ENCODE data around the gene MRE11.
"Not testable (repeated sequence)": the region's sequence is repeated elsewhere in the genome, so short reads cannot be mapped to it uniquely, and the experiment has no call there.

MRE11 gene

GRCh38 chr11:94493281-94494125 lies at the start of gene MRE11, which contains the start of gene ANKRD49:
MRE11 (minus strand) TSS chr11:94493844; CDS start chr11:94492801, 1,043 bp downstream.
ANKRD49 (plus strand) TSS chr11:94493984; CDS start chr11:94496694, 2,710 bp downstream.
- DNase-seq: peak; percentile 85

- DNase-seq: no peak
These were observed 45.8 kb upstream of the MRE11 start for GRCh38 chr11:94539420-94539819.

GRCh38 chr11:94537031-94537600 lies 43.5 kb upstream of the MRE11 start:
- no peak for DNase-seq

- no peak for DNase-seq
These were observed 42.7 kb upstream of the MRE11 start for GRCh38 chr11:94536386-94536785.

GRCh38 chr11:94533696-94534630 lies 40.3 kb upstream of the MRE11 start:
- DNase-seq: no peak

GRCh38 chr11:94533206-94533605 lies 39.6 kb upstream of the MRE11 start:
- no peak for DNase-seq

- no peak for DNase-seq
These were observed 38.6 kb upstream of the MRE11 start for GRCh38 chr11:94532211-94532610.

- DNase-seq: no peak
These were observed 34.9 kb upstream of the MRE11 start for GRCh38 chr11:94528551-94528950.

GRCh38 chr11:94526645-94527438 lies 33.2 kb upstream of the MRE11 start:
- DNase-seq: no peak

GRCh38 chr11:94525546-94526324 lies 32.1 kb upstream of the MRE11 start:
- DNase-seq: no peak

GRCh38 chr11:94524341-94524740 lies 30.7 kb upstream of the MRE11 start:
- no peak for DNase-seq

GRCh38 chr11:94521684-94522083 lies 28.0 kb upstream of the MRE11 start:
- DNase-seq: no peak

- DNase-seq: no peak
These were observed 25.9 kb upstream of the MRE11 start for GRCh38 chr11:94519478-94520084.

GRCh38 chr11:94518300-94518699 lies 24.7 kb upstream of the MRE11 start:
- DNase-seq: no peak

- no peak for DNase-seq
These were observed 23.1 kb upstream of the MRE11 start for GRCh38 chr11:94516725-94517124.

GRCh38 chr11:94515398-94515797 lies 21.8 kb upstream of the MRE11 start:
- DNase-seq: no peak

GRCh38 chr11:94513091-94513490 lies 19.4 kb upstream of the MRE11 start:
- no peak for DNase-seq

- DNase-seq: peak; percentile 33
These were observed 18.5 kb upstream of the MRE11 start, which contains the start of gene C11orf97 for GRCh38 chr11:94511932-94512781. C11orf97 (plus strand) TSS chr11:94512461; CDS start chr11:94512529, 68 bp downstream.

GRCh38 chr11:94507485-94507884 lies 13.8 kb upstream of the MRE11 start:
- DNase-seq: no peak

- DNase-seq: not testable (repeated sequence)
These were observed 12.9 kb upstream of the MRE11 start for GRCh38 chr11:94506513-94506912.

Data from NCI-H510A (cell line).